Neuron (in vitro differentiated cells): ENCODE data around the gene RANBP17.

Experiments
- H2AFZ ChIP-seq: one replicate; pipeline ENCODE4 v1.6.1; 2013; ENCODE audit warnings: low read depth, mild to moderate bottlenecking, inconsistent platforms, low read length, moderate library complexity
- H3K27me3 ChIP-seq: one replicate; pipeline ENCODE4 v1.6.1; 2013; ENCODE audit warnings: low read length; ENCODE audit not compliant: insufficient read depth
- H3K36me3 ChIP-seq: one replicate; pipeline ENCODE4 v1.6.1; 2013; ENCODE audit warnings: low read length; ENCODE audit not compliant: insufficient read depth
- H3K4me1 ChIP-seq: one replicate; pipeline ENCODE4 v1.6.1; 2013; ENCODE audit warnings: low read length; ENCODE audit not compliant: insufficient read depth
- H3K4me3 ChIP-seq: 2 replicates; pipeline ENCODE4 v1.5.1; 2013; ENCODE audit warnings: mild to moderate bottlenecking, low read length, moderate library complexity
- H3K9me3 ChIP-seq: one replicate; pipeline ENCODE4 v1.6.1; 2013; ENCODE audit warnings: low read length

RANBP17 gene

GRCh38 chr5:171264843-171265242, 403.0 kb downstream of the RANBP17 start:
- Histone ChIP-seq H3K9me3 (no peaks in the 10 kb centered on the region), H3K36me3 (no peaks in the 10 kb centered on the region), H3K4me3 (no peak overlapping the region), H3K27me3 (no peaks in the 10 kb centered on the region), H3K4me1 (no peaks in the 10 kb centered on the region), H2AFZ (no peak overlapping the region)

- H3K4me3 ChIP-seq = no peak overlapping the region
- no peaks in the 10 kb centered on the region for H3K36me3 ChIP-seq
- H3K9me3 ChIP-seq = no peaks in the 10 kb centered on the region
- H3K4me1 ChIP-seq = no peaks in the 10 kb centered on the region
- H2AFZ ChIP-seq = no peak overlapping the region
- H3K27me3 ChIP-seq = no peaks in the 10 kb centered on the region
These were observed 407.1 kb downstream of the RANBP17 start for GRCh38 chr5:171268700-171269620.

DNA sequence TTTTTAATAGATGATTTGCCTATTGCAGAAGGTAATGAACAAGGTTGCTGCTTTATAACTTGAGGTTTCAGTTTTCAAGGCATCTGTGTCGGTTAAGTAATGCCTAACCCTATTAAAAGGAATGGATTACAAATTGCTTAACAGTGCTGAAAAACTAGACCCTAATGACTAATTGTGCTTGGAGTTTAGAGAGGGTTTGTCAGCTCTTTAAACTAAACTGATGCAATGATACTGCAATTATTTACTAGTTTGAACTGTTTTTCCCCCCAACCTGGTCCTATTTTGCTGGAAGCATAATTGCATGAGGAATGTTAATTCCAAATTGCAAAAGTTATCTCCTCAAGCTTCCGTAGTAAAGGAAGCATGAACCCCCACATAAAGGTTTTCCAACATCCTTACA, 407.9 kb downstream of the RANBP17 start:
- Histone ChIP-seq H3K4me3 (no peak overlapping the region), H3K27me3 (no peaks in the 10 kb centered on the region), H3K4me1 (no peaks in the 10 kb centered on the region), H3K36me3 (no peaks in the 10 kb centered on the region), H2AFZ (no peak overlapping the region), H3K9me3 (no peaks in the 10 kb centered on the region)

- Histone ChIP-seq H3K27me3 (no peaks in the 10 kb centered on the region), H3K36me3 (no peaks in the 10 kb centered on the region), H2AFZ (no peak overlapping the region), H3K4me1 (peaks cover 2% of the 10 kb centered on the region), H3K9me3 (no peaks in the 10 kb centered on the region), H3K4me3 (no peak overlapping the region)
These were observed 408.3 kb downstream of the RANBP17 start for GRCh38 chr5:171270136-171270535.

GRCh38 chr5:171271798-171272197, 410.0 kb downstream of the RANBP17 start:
- peaks cover 17% of the 10 kb centered on the region for H3K4me1 ChIP-seq
- no peaks in the 10 kb centered on the region for H3K9me3 ChIP-seq
- H3K4me3 ChIP-seq = no peak overlapping the region
- no peaks in the 10 kb centered on the region for H3K27me3 ChIP-seq
- H2AFZ ChIP-seq = no peak overlapping the region
- H3K36me3 ChIP-seq = no peaks in the 10 kb centered on the region

- no peaks in the 10 kb centered on the region for H3K27me3 ChIP-seq
- no peaks in the 10 kb centered on the region for H3K9me3 ChIP-seq
- H3K36me3 ChIP-seq = no peaks in the 10 kb centered on the region
- H3K4me3 ChIP-seq = no peak overlapping the region
- peaks cover 22% of the 10 kb centered on the region for H3K4me1 ChIP-seq
- H2AFZ ChIP-seq = no peak overlapping the region
These were observed 411.5 kb downstream of the RANBP17 start for GRCh38 chr5:171272996-171273970.

- no peaks in the 10 kb centered on the region for H3K9me3 ChIP-seq
- no peaks in the 10 kb centered on the region for H3K36me3 ChIP-seq
- H2AFZ ChIP-seq = no peak overlapping the region
- H3K4me3 ChIP-seq = no peak overlapping the region
- no peaks in the 10 kb centered on the region for H3K27me3 ChIP-seq
- H3K4me1 ChIP-seq = peaks cover 22% of the 10 kb centered on the region
These were observed 414.2 kb downstream of the RANBP17 start for GRCh38 chr5:171275841-171276544.

DNA sequence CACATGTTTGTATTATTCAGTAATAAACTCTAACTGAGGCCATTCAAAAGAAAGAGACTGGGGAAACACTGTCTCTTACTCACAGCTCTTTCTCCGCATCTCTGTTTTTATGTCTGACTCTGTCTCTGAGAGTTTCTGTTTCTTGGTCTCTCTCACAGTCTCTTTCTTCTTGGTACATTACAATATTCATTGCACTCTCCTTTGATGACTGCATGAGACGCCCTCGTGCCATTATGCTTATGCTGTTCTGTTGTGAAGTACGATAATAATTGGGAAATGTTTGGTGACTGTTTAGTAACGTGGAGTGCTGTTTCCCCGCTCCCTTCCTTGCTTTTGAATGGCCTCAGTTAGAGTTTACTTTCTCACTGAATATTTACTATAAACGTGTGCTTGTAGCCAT, 421.9 kb downstream of the RANBP17 start:
- Histone ChIP-seq H3K4me1 (no peaks in the 10 kb centered on the region), H3K36me3 (no peaks in the 10 kb centered on the region), H3K27me3 (no peaks in the 10 kb centered on the region), H3K9me3 (no peaks in the 10 kb centered on the region), H3K4me3 (no peak overlapping the region), H2AFZ (no peak overlapping the region)

GRCh38 chr5:171285465-171285864, 423.6 kb downstream of the RANBP17 start:
- H3K4me3 ChIP-seq = no peak overlapping the region

GRCh38 chr5:171288066-171288465, 426.2 kb downstream of the RANBP17 start:
- Histone ChIP-seq H3K36me3 (no peaks in the 10 kb centered on the region), H3K4me1 (no peaks in the 10 kb centered on the region), H3K27me3 (no peaks in the 10 kb centered on the region), H3K4me3 (no peak overlapping the region), H2AFZ (no peak overlapping the region), H3K9me3 (no peaks in the 10 kb centered on the region)

More at GRCh38 chr5:171285465-171285864, 423.6 kb downstream of the RANBP17 start:
- Histone ChIP-seq H3K9me3 (no peaks in the 10 kb centered on the region), H3K27me3 (no peaks in the 10 kb centered on the region), H2AFZ (no peak overlapping the region), H3K4me1 (no peaks in the 10 kb centered on the region), H3K36me3 (no peaks in the 10 kb centered on the region)

DNA sequence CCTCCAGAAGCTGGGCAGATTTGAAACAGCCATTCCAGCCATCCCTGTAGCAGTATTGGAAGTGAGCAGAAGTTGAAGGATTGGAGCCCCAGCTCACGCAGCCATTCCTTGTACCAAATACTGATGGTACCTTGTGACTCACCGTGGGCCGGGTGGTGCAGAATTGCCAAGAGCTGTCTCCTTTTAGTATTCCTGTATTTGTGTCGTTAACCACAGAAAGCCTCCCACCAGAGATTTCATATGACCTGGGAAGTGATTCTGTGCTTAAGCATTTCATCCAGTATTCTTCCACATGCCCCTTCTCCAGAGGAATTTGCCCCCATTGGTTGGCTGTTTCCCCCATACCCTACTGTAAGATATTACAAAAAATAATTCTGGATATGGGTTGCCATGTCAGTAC, 429.6 kb downstream of the RANBP17 start:
- Histone ChIP-seq H3K4me3 (no peak overlapping the region), H3K9me3 (no peaks in the 10 kb centered on the region), H3K27me3 (no peaks in the 10 kb centered on the region), H3K36me3 (peaks cover 2% of the 10 kb centered on the region), H3K4me1 (no peaks in the 10 kb centered on the region), H2AFZ (no peak overlapping the region)

DNA sequence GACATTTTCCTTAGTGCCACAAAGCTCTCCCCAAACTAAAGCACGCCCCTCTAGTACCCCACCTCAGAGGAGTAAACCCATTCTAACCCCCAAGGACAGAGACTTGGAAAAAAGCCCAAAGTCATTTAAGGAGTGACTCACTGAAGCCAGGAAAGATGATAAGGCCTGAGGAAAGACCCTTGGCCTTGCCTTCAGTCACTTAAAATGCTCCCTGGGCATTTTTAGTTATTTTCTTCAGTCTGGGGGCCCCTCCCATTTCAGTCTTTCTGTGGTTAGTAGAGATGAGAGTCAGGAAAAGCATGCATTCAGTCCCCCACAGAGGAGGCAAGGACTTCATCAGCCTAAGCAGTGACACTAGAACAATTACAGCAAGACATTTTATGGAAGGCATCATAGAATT, 433.5 kb downstream of the RANBP17 start:
- H3K4me3 ChIP-seq = no peak overlapping the region
- H3K9me3 ChIP-seq = no peaks in the 10 kb centered on the region
- H2AFZ ChIP-seq = no peak overlapping the region
- H3K36me3 ChIP-seq = peaks cover 2% of the 10 kb centered on the region
- H3K27me3 ChIP-seq = no peaks in the 10 kb centered on the region
- no peaks in the 10 kb centered on the region for H3K4me1 ChIP-seq
